ENCODE results near the gene DGKA.
"Not testable (repeated sequence)": the region's sequence is repeated elsewhere in the genome, so short reads cannot be mapped to it uniquely, and the experiment has no call there.

The DGKA gene

GRCh38 chr12:55996201-55996714 lies 65.3 kb downstream of the DGKA start:
- Histone ChIP-seq H3K27ac (ENCODE audit: insufficient read depth, low read depth, low read length, poor library complexity, severe bottlenecking) (peak overlapping the region; percentile 1), H3K9me3 (ENCODE audit: control insufficient read depth, low read length) (no peaks in the 10 kb centered on the region), H3K4me1 (ENCODE audit: control insufficient read depth, insufficient read depth, low read length) (no peaks in the 10 kb centered on the region), H3K4me3 (ENCODE audit: insufficient read depth, low read depth, low read length) (peak overlapping the region; percentile 76), H3K36me3 (ENCODE audit: control insufficient read depth, insufficient read depth, low read length) (peaks cover 23% of the 10 kb centered on the region), H3K27me3 (ENCODE audit: control insufficient read depth, insufficient read depth, low read length, poor library complexity, severe bottlenecking) (no peaks in the 10 kb centered on the region)
- WGBS, 2 experiments, result 70 to 73% methylated on average over 13 to 14 of the region's 14 CpGs

GRCh38 chr12:55996715-55997534 lies 66.0 kb downstream of the DGKA start, which contains the start of gene SUOX:
SUOX (plus strand) TSS chr12:55997276; CDS start chr12:56002222, 4,946 bp downstream.
- peaks cover 21% of the 10 kb centered on the region for H3K36me3 ChIP-seq (ENCODE audit: control insufficient read depth, insufficient read depth, low read length)
- H3K27me3 ChIP-seq (ENCODE audit: control insufficient read depth, insufficient read depth, low read length, poor library complexity, severe bottlenecking), result no peaks in the 10 kb centered on the region
- WGBS, 2 experiments, result 11 to 12% methylated on average over 27 of the region's 27 CpGs
- peak within 1 kb of the TSS; percentile 76 for H3K4me3 ChIP-seq (ENCODE audit: insufficient read depth, low read depth, low read length)
- peak within 1 kb of the TSS; percentile 1 for H3K27ac ChIP-seq (ENCODE audit: insufficient read depth, low read depth, low read length, poor library complexity, severe bottlenecking)
- no peaks in the 10 kb centered on the region for H3K4me1 ChIP-seq (ENCODE audit: control insufficient read depth, insufficient read depth, low read length)
- no peaks in the 10 kb centered on the region for H3K9me3 ChIP-seq (ENCODE audit: control insufficient read depth, low read length)

DNA sequence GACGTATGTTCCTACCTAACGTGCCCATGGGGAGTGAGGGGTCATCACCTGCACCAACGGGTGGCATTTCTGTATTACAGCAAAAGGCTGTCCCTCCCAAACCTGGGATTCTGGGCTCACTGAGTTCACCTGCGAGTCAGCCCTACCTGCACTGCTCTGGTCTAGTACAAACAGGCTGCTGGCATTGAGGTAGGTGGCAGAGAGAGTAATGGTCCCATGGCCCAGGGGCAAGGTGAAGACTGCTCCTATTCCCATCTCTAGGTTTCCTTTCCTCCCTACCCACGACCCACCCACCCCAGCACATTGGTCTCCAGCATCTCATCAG lies 66.5 kb downstream of the DGKA start:
- Histone ChIP-seq H3K27ac (ENCODE audit: insufficient read depth, low read depth, low read length, poor library complexity, severe bottlenecking) (no peak overlapping the region), H3K9me3 (ENCODE audit: control insufficient read depth, low read length) (no peaks in the 10 kb centered on the region), H3K4me3 (ENCODE audit: insufficient read depth, low read depth, low read length) (peak overlapping the region; percentile 76), H3K27me3 (ENCODE audit: control insufficient read depth, insufficient read depth, low read length, poor library complexity, severe bottlenecking) (no peaks in the 10 kb centered on the region), H3K4me1 (ENCODE audit: control insufficient read depth, insufficient read depth, low read length) (no peaks in the 10 kb centered on the region), H3K36me3 (ENCODE audit: control insufficient read depth, insufficient read depth, low read length) (peaks cover 18% of the 10 kb centered on the region)
- 4 to 5% methylated on average over 5 of the region's 5 CpGs for WGBS, 2 experiments

DNA sequence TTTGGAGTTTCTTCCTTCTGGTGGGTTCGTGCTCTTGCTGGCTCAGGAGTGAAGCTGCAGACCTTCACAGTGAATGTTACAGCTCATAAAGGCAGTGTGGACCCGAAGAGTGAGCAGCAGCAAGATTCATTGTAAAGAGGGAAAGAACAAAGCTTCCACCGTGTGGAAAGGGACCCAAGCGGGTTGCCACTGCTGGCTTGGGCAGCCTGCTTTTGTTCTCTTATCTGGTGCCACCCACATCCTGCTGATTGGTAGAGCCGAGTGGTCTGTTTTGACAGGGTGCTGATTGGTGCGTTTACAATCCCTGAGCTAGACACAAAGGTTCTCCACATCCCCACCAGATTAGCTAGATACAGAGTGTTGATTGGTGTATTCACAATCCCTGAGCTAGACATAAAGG lies 68.6 kb downstream of the DGKA start:
- not testable (repeated sequence) for H3K27me3 ChIP-seq (ENCODE audit: control insufficient read depth, insufficient read depth, low read length, poor library complexity, severe bottlenecking); H3K36me3 ChIP-seq (ENCODE audit: control insufficient read depth, insufficient read depth, low read length); H3K27ac ChIP-seq (ENCODE audit: insufficient read depth, low read depth, low read length, poor library complexity, severe bottlenecking); H3K4me3 ChIP-seq (ENCODE audit: insufficient read depth, low read depth, low read length); H3K9me3 ChIP-seq (ENCODE audit: control insufficient read depth, low read length); H3K4me1 ChIP-seq (ENCODE audit: control insufficient read depth, insufficient read depth, low read length)
- WGBS, 2 experiments, result 85% methylated on average over 4 of the region's 6 CpGs

GRCh38 chr12:55999999-56000540 lies 69.1 kb downstream of the DGKA start:
- not testable (repeated sequence) for H3K27me3 ChIP-seq (ENCODE audit: control insufficient read depth, insufficient read depth, low read length, poor library complexity, severe bottlenecking); H3K4me3 ChIP-seq (ENCODE audit: insufficient read depth, low read depth, low read length); H3K4me1 ChIP-seq (ENCODE audit: control insufficient read depth, insufficient read depth, low read length); H3K36me3 ChIP-seq (ENCODE audit: control insufficient read depth, insufficient read depth, low read length); H3K9me3 ChIP-seq (ENCODE audit: control insufficient read depth, low read length); H3K27ac ChIP-seq (ENCODE audit: insufficient read depth, low read depth, low read length, poor library complexity, severe bottlenecking)
- 97% methylated on average over 33 of the region's 33 CpGs for WGBS, 2 experiments

DNA sequence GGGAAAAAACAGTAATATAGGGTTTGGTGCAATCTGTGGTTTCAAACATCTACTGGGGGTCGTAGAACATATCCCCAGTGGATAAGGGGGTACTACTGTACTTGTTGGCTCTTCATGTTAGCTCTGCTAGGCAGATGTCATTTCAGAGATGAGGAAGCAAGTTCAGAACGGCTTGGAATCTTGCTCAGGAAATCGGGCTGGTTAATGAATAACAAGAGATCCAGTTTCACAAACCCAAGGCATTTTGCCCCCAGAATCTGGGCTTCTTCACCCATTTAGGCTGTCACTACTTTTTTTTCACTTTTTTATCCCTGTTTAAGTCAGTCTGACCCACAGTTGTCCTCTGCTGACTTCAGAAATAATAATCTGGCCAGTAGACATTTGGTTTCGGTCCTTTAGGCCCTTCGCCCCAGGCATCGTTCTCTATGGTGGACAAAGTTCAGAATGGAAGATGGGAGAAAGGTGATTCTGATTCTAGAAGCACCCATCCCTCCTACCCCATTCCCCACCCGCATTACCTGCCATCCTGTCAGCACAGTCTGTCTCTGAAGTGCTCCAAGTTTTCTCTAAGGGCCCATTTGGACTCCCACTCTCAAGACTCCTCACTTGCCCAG lies 70.6 kb downstream of the DGKA start:
- no peaks in the 10 kb centered on the region for H3K9me3 ChIP-seq (ENCODE audit: control insufficient read depth, low read length)
- WGBS, 2 experiments, result 93% methylated on average over 7 of the region's 7 CpGs
- no peak overlapping the region for H3K27ac ChIP-seq (ENCODE audit: insufficient read depth, low read depth, low read length, poor library complexity, severe bottlenecking)
- H3K4me3 ChIP-seq (ENCODE audit: insufficient read depth, low read depth, low read length), result no peak overlapping the region
- no peaks in the 10 kb centered on the region for H3K4me1 ChIP-seq (ENCODE audit: control insufficient read depth, insufficient read depth, low read length)
- no peaks in the 10 kb centered on the region for H3K36me3 ChIP-seq (ENCODE audit: control insufficient read depth, insufficient read depth, low read length)
- no peaks in the 10 kb centered on the region for H3K27me3 ChIP-seq (ENCODE audit: control insufficient read depth, insufficient read depth, low read length, poor library complexity, severe bottlenecking)

- not testable (repeated sequence) for H3K4me3 ChIP-seq (ENCODE audit: insufficient read depth, low read depth, low read length); H3K4me1 ChIP-seq (ENCODE audit: control insufficient read depth, insufficient read depth, low read length); H3K36me3 ChIP-seq (ENCODE audit: control insufficient read depth, insufficient read depth, low read length); H3K27ac ChIP-seq (ENCODE audit: insufficient read depth, low read depth, low read length, poor library complexity, severe bottlenecking); H3K27me3 ChIP-seq (ENCODE audit: control insufficient read depth, insufficient read depth, low read length, poor library complexity, severe bottlenecking); H3K9me3 ChIP-seq (ENCODE audit: control insufficient read depth, low read length)
- 92 to 94% methylated on average over 5 of the region's 5 CpGs for WGBS, 2 experiments
These were observed 72.4 kb downstream of the DGKA start for GRCh38 chr12:56003376-56003775.

Measured in ectodermal cell (in vitro differentiated cells).